Left lung (tissue), 14 donors: ENCODE results near the gene NCOA7. TPM values are rescaled to one million over a fixed set of nuclear protein-coding genes. Genes with fewer than 3 reads are reported as not detected.

ENCODE experiments used
- ATAC-seq: fragments of 200-7000 bp; cut with Tn5 transposase; one replicate; pipeline ENCODE4 v1.9.1; 2020; ENCODE audit warnings: moderate library complexity
- DNase-seq, 4 donors: peaks; one replicate each; pipeline ENCODE4 v3.0.0-alpha.2; 2013 to 2020
- H3K27ac ChIP-seq, 2 donors: fragments of 200-600 bp; sonication (generic) in 1 of 2; one replicate each; pipeline versions ENCODE4 v1.5.0 to v1.8.0; 2020 to 2021
- H3K27me3 ChIP-seq, 2 donors: fragments of 200-600 bp; sonication (generic) in 1 of 2; one replicate each; pipeline versions ENCODE4 v1.5.0 to v1.8.0; 2020 to 2021
- H3K36me3 ChIP-seq, 2 donors: fragments of 200-600 bp; sonication (generic) in 1 of 2; one replicate each; pipeline versions ENCODE4 v1.5.0 to v1.8.0; 2020 to 2021
- H3K4me1 ChIP-seq, 2 donors: fragments of 200-600 bp; one replicate each; pipeline ENCODE4 v1.8.0; 2021
- H3K4me3 ChIP-seq, 2 donors: fragments of 200-600 bp; sonication (generic) in 1 of 2; one replicate each; pipeline versions ENCODE4 v1.5.0 to v1.8.0; 2020 to 2021; ENCODE audit warnings: mild to moderate bottlenecking in 1 of 2
- H3K9me3 ChIP-seq, 2 donors: fragments of 200-600 bp; sonication (generic) in 1 of 2; one replicate each; pipeline versions ENCODE4 v1.5.0 to v1.8.0; 2020 to 2021
- intact Hi-C, 2 donors: fragments of 100-400 bp; cut with DNase I; formaldehyde crosslinking; loops; one replicate each; pipeline versions ENCODE4 v1.11.2 to v1.14.2; 2022
- long read RNA-seq, 12 donors: library from polyadenylated mRNA in 2 of 12; unstranded in 2 of 12; transcript quantifications; one replicate each; pipeline ENCODE4 v2.0.0 and lab custom pipeline, GENCODE V29; 2019 to 2026
- polyA plus RNA-seq, 6 donors: library from polyadenylated mRNA; unstranded; fragments of 120-200 nt; gene quantifications; one replicate each; pipeline ENCODE4 v1.2.1, GENCODE V29; 2013; ENCODE audit not compliant: insufficient read length in 6 of 6
- total RNA-seq, 2 donors: library from RNA; stranded (reverse); fragmentation: NEBNext Ultra II Directional; extraction: Animal tissue kit (Norgen Biotek cat#: 25700); gene quantifications; one replicate each; pipeline ENCODE4 v1.2.1, GENCODE V29; 2021
- TF ChIP-seq, protein P1 (sequence below), 2 donors: fragments of 200-600 bp; sonication (generic) in 1 of 2; IDR thresholded peaks; one replicate each; pipeline versions ENCODE4 v1.5.0 to v1.8.0; 2021; ENCODE audit warnings: antibody characterized with exemption in 2 of 2
- donor health status: DM: no; HTN: yes; CAD: no.
- donor health status: DM: no; HTN: no; CAD: no.

NCOA7 gene, protein sequence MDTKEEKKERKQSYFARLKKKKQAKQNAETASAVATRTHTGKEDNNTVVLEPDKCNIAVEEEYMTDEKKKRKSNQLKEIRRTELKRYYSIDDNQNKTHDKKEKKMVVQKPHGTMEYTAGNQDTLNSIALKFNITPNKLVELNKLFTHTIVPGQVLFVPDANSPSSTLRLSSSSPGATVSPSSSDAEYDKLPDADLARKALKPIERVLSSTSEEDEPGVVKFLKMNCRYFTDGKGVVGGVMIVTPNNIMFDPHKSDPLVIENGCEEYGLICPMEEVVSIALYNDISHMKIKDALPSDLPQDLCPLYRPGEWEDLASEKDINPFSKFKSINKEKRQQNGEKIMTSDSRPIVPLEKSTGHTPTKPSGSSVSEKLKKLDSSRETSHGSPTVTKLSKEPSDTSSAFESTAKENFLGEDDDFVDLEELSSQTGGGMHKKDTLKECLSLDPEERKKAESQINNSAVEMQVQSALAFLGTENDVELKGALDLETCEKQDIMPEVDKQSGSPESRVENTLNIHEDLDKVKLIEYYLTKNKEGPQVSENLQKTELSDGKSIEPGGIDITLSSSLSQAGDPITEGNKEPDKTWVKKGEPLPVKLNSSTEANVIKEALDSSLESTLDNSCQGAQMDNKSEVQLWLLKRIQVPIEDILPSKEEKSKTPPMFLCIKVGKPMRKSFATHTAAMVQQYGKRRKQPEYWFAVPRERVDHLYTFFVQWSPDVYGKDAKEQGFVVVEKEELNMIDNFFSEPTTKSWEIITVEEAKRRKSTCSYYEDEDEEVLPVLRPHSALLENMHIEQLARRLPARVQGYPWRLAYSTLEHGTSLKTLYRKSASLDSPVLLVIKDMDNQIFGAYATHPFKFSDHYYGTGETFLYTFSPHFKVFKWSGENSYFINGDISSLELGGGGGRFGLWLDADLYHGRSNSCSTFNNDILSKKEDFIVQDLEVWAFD
- total RNA-seq (10 to 100 TPM; 52.8 to 94.3 TPM), polyA plus RNA-seq (10 to 100 TPM; 16.1 to 19.2 (median 17.3) TPM)
- long read RNA-seq, donor 1, full-length matches to known transcripts, result 2 of 2 reads
- long read RNA-seq, donor 1, partial matches to known transcripts, result 0 of 2 reads
- long read RNA-seq, donor 1, other reads (novel, unspliced or antisense), result 0 of 2 reads
- long read RNA-seq, donor 2, partial matches to known transcripts, result 7 of 7 reads
- long read RNA-seq, donor 2, other reads (novel, unspliced or antisense), result 0 of 7 reads
- long read RNA-seq, donor 3, partial matches to known transcripts, result 0 of 3 reads
- long read RNA-seq, donor 3, other reads (novel, unspliced or antisense), result 0 of 3 reads
- long read RNA-seq, donor 4, partial matches to known transcripts, result 15 of 24 reads
- long read RNA-seq, donor 4, other reads (novel, unspliced or antisense), result 8 of 24 reads
- long read RNA-seq, donor 5, partial matches to known transcripts, result 7 of 9 reads
- long read RNA-seq, donor 5, other reads (novel, unspliced or antisense), result 0 of 9 reads
- long read RNA-seq, donor 6, partial matches to known transcripts, result 0 of 1 reads
- long read RNA-seq, donor 6, other reads (novel, unspliced or antisense), result 0 of 1 reads
- long read RNA-seq, donor 7, result 0 reads
- long read RNA-seq, donor 8, full-length matches to known transcripts, result 1 of 1 reads
- long read RNA-seq, donor 8, partial matches to known transcripts, result 0 of 1 reads
- long read RNA-seq, donor 8, other reads (novel, unspliced or antisense), result 0 of 1 reads
- long read RNA-seq, donor 9, result 0 reads
- long read RNA-seq, donor 10, partial matches to known transcripts, result 5 of 9 reads
- long read RNA-seq, donor 10, other reads (novel, unspliced or antisense), result 4 of 9 reads
- long read RNA-seq, donor 11, partial matches to known transcripts, result 14 of 17 reads
- long read RNA-seq, donor 11, other reads (novel, unspliced or antisense), result 0 of 17 reads
- long read RNA-seq, donor 12, full-length matches to known transcripts, result 3 of 3 reads
- long read RNA-seq, donor 12, partial matches to known transcripts, result 0 of 3 reads
- long read RNA-seq, donor 12, other reads (novel, unspliced or antisense), result 0 of 3 reads

DNA sequence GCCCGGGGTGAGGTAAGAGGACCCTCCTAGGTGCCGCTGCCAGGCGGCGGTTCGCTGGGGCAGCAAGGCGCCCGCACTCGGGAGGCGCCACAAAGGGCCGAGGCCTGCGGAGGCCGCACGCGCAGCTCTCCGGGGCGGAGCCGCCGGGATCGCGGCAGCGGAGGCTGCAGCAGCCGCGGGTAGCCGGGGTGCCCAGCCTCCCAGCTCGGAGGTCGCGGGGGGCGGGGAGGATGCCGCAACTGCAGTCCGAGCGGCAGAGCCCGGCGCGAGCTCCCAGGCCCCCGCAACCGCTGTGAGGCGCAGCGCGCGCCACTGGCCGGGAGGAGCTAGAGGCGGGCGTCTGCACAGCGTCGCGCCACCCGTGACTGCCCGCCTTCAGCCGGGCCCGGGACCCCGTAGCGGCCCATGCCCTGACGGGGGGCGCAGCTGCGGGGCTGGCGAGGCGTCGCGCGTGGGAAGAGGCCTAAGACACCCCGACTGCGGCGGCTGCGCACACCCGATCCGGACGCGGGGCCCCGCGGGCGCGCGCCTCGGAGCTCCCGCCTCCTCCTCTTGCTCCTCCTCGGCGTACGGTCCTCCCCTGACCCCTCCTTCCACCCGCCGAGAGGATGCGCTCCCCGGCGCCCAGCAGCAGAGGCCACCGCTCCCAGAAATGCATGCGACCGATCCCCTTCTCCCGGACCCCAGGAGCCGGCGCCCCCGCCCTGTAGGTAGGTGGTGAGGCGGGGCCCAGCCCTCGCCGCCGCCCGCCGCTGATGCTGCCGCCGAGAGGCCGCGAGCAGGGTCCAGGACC is at the start of gene NCOA7:
Gene NCOA7 (plus strand): TSS at position 603 of the 793 bp plus-strand sequence. CDS start 24,395 bp downstream, outside the sequence.
- Histone ChIP-seq H3K36me3 (no peaks in the 10 kb centered on the region), H3K27me3 (no peaks in the 10 kb centered on the region), H3K4me3 (peak within 1 kb of the TSS; percentile 90 to 92), H3K4me1 (peaks cover 17 to 47% of the 10 kb centered on the region in 2 donors), H3K9me3 (no peaks in the 10 kb centered on the region), H3K27ac (peak within 1 kb of the TSS; percentile 93 to 98)
- ATAC-seq (peak; percentile 88), DNase-seq (peak; percentile 88 to 97 (median 90))
- intact Hi-C loops, result no loop called here
- TF ChIP-seq, protein P1, sequence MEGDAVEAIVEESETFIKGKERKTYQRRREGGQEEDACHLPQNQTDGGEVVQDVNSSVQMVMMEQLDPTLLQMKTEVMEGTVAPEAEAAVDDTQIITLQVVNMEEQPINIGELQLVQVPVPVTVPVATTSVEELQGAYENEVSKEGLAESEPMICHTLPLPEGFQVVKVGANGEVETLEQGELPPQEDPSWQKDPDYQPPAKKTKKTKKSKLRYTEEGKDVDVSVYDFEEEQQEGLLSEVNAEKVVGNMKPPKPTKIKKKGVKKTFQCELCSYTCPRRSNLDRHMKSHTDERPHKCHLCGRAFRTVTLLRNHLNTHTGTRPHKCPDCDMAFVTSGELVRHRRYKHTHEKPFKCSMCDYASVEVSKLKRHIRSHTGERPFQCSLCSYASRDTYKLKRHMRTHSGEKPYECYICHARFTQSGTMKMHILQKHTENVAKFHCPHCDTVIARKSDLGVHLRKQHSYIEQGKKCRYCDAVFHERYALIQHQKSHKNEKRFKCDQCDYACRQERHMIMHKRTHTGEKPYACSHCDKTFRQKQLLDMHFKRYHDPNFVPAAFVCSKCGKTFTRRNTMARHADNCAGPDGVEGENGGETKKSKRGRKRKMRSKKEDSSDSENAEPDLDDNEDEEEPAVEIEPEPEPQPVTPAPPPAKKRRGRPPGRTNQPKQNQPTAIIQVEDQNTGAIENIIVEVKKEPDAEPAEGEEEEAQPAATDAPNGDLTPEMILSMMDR (IDR thresholded peaks at IDR 0.05), result no peak

DNA sequence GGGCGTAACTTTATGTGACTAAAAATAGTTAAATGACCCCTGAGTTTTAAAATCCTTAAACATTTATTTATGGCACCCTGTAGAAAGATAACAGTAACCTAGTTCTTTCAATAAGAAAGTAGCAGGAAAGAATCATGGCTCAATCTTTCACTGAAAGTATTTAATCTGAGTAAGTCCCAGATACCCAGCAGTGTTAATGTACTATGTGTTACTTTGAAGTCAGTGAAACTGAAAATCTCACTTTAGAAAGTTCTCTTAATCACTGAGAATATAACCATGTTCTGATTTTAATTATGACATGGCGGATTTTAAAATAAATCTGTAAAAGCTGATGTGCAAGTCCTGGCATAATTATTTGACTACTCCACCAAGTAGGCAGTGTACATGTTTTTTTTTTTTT is 49.4 kb upstream of the NCOA7 start:
- H3K27ac ChIP-seq, result no peak overlapping the region
- ATAC-seq, result no peak
- intact Hi-C loops, result no loop called here

DNA sequence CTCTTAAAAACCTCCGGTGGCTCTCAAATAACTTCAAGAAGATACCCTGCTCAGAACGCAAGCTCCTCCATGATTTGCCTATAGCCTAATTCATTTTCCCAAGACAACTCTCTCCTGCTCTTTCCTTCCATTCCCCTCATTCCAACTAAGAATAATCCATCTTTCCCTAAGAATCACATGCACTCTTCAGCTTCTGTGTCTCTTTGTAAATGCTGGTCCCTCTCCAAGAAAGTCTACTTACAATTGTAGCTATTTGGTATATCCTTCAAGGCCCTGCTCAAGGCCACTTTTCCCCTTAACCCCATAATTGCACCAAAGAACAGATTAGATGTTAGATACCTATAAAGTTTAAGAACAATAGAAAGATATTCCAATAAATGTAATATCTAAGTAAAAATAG is 48.7 kb upstream of the NCOA7 start:
- ATAC-seq, result no peak
- TF ChIP-seq, protein P1 (IDR thresholded peaks at IDR 0.05), result no peak

More for the DNA sequence above, 49.4 kb upstream of the NCOA7 start:
- no peaks in the 10 kb centered on the region for H3K4me1 ChIP-seq
- DNase-seq, result no peak
- H3K4me3 ChIP-seq, result no peak overlapping the region
- H3K9me3 ChIP-seq, result no peaks in the 10 kb centered on the region
- TF ChIP-seq, protein P1 (IDR thresholded peaks at IDR 0.05), result no peak
- no peaks in the 10 kb centered on the region for H3K36me3 ChIP-seq
- peaks cover 20 to 51% of the 10 kb centered on the region in 2 donors for H3K27me3 ChIP-seq

More for the DNA sequence above, 48.7 kb upstream of the NCOA7 start:
- H3K27me3 ChIP-seq, result peaks cover 26 to 58% of the 10 kb centered on the region in 2 donors
- no peaks in the 10 kb centered on the region for H3K36me3 ChIP-seq
- intact Hi-C loops, result no loop called here
- H3K9me3 ChIP-seq, result no peaks in the 10 kb centered on the region
- H3K27ac ChIP-seq, result no peak overlapping the region
- H3K4me3 ChIP-seq, result no peak overlapping the region
- peaks cover 0 to 7% of the 10 kb centered on the region in 2 donors for H3K4me1 ChIP-seq
- no peak for DNase-seq
